PC-3 (cell line): ENCODE results near the gene G6PC3.

Experiments
- EZH2phosphoT487 ChIP-seq: fragments of 300-600 bp; sonication (generic); IDR thresholded peaks from 2 replicates; pipeline ENCODE4 v1.6.1; 2018; ENCODE audit warnings: mild to moderate bottlenecking, antibody characterized with exemption, low read length, borderline replicate concordance
- TF ChIP-seq, protein P1 (sequence below): fragments of 300-600 bp; sonication (generic); conservative IDR thresholded peaks from 2 replicates; pipeline ENCODE4 v1.5.1; 2017; ENCODE audit warnings: antibody characterized with exemption, low read depth, mild to moderate bottlenecking, low read length

GRCh38 chr17:44119062-44119461 is 48.5 kb downstream of the G6PC3 start:
- TF ChIP-seq, protein P1, sequence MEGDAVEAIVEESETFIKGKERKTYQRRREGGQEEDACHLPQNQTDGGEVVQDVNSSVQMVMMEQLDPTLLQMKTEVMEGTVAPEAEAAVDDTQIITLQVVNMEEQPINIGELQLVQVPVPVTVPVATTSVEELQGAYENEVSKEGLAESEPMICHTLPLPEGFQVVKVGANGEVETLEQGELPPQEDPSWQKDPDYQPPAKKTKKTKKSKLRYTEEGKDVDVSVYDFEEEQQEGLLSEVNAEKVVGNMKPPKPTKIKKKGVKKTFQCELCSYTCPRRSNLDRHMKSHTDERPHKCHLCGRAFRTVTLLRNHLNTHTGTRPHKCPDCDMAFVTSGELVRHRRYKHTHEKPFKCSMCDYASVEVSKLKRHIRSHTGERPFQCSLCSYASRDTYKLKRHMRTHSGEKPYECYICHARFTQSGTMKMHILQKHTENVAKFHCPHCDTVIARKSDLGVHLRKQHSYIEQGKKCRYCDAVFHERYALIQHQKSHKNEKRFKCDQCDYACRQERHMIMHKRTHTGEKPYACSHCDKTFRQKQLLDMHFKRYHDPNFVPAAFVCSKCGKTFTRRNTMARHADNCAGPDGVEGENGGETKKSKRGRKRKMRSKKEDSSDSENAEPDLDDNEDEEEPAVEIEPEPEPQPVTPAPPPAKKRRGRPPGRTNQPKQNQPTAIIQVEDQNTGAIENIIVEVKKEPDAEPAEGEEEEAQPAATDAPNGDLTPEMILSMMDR: no peak
- TF ChIP-seq EZH2phosphoT487: no peak
